ENCODE measurements around the gene RADX. TPM values are rescaled to one million over a fixed set of nuclear protein-coding genes. Genes with fewer than 3 reads are reported as not detected.

RADX gene
- total RNA-seq, 1 donor from 2014 or later, result 7.5 TPM

DNA sequence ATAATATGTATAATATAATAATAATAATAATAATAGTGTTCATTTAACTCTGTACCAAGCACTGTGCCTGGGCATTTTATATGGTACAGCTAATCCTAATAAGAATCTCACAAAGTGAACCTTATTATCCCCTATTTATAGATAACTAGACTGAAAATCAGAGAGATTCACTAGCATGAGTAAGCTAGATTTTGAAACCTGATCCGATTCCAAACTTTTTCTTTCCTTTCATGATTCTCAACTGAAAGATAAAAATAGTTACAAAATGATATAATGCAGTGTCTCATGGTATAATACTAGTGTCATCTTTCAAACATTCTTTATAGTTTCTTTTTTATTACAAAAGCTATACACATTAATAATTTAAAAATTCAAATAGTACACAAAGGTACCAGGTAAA, 58.9 kb downstream of the RADX start:
- Mint-ChIP-seq H3K27ac (ENCODE audit: unreplicated experiment) (no peak overlapping the region), H3K4me3 (ENCODE audit: unreplicated experiment) (no peak overlapping the region), H3K4me1 (ENCODE audit: low read depth, unreplicated experiment) (no peaks in the 10 kb centered on the region), H3K36me3 (ENCODE audit: unreplicated experiment) (no peaks in the 10 kb centered on the region), H3K9me3 (ENCODE audit: unreplicated experiment) (no peaks in the 10 kb centered on the region), H3K27me3 (ENCODE audit: unreplicated experiment) (no peaks in the 10 kb centered on the region)
- TF ChIP-seq, protein P1, sequence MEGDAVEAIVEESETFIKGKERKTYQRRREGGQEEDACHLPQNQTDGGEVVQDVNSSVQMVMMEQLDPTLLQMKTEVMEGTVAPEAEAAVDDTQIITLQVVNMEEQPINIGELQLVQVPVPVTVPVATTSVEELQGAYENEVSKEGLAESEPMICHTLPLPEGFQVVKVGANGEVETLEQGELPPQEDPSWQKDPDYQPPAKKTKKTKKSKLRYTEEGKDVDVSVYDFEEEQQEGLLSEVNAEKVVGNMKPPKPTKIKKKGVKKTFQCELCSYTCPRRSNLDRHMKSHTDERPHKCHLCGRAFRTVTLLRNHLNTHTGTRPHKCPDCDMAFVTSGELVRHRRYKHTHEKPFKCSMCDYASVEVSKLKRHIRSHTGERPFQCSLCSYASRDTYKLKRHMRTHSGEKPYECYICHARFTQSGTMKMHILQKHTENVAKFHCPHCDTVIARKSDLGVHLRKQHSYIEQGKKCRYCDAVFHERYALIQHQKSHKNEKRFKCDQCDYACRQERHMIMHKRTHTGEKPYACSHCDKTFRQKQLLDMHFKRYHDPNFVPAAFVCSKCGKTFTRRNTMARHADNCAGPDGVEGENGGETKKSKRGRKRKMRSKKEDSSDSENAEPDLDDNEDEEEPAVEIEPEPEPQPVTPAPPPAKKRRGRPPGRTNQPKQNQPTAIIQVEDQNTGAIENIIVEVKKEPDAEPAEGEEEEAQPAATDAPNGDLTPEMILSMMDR (IDR thresholded peaks at IDR 0.05; ENCODE audit: partially characterized antibody, unreplicated experiment), result no peak
- DNase-seq, result no peak

DNA sequence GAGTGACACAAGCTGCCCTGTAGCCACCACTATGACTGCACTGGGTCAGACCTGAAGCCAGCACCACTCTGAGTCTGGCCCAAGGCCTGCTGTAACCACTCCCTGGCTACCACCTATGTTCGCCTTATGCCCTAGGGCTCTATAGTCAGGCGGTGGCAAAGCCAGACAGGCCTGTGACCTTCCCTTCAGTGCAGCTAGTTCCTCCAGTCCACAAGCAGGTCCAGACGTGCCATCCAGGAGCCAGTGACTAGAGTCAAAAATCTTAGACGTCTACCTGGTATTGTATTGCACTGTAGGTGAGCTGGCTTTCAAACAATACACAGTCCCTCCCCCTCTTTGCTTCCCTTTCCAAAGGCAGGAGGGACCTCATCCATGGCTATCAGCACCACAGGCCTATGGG, 60.7 kb downstream of the RADX start:
- Mint-ChIP-seq H3K4me1 (ENCODE audit: low read depth, unreplicated experiment) (no peaks in the 10 kb centered on the region), H3K27me3 (ENCODE audit: unreplicated experiment) (no peaks in the 10 kb centered on the region), H3K9me3 (ENCODE audit: unreplicated experiment) (no peaks in the 10 kb centered on the region), H3K36me3 (ENCODE audit: unreplicated experiment) (no peaks in the 10 kb centered on the region), H3K4me3 (ENCODE audit: unreplicated experiment) (no peak overlapping the region), H3K27ac (ENCODE audit: unreplicated experiment) (no peak overlapping the region)
- TF ChIP-seq, protein P1 (IDR thresholded peaks at IDR 0.05; ENCODE audit: partially characterized antibody, unreplicated experiment), result no peak
- no peak for DNase-seq

DNA sequence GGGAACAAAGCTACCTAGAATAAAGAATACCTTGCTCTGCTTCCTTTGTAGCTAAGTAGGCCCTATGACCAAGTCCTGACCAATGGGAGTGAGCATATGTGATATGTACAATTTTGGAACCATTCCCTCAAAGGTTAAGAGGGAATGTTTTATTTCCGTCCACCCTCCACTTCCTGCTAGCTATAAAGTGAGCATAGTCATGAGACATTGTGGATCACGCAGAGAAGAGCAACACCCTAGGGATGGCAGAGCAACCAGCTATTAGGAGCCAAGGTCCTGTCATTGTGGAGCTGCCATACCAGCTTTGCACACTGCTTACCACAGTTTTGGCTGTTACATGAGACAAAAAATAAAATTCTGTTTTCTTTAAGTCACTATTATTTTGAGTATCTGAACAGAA, 68.9 kb downstream of the RADX start:
- no peaks in the 10 kb centered on the region for H3K4me1 Mint-ChIP-seq (ENCODE audit: low read depth, unreplicated experiment)
- H3K27ac Mint-ChIP-seq (ENCODE audit: unreplicated experiment), result no peak overlapping the region
- DNase-seq, result no peak
- H3K27me3 Mint-ChIP-seq (ENCODE audit: unreplicated experiment), result no peaks in the 10 kb centered on the region
- TF ChIP-seq, protein P1 (IDR thresholded peaks at IDR 0.05; ENCODE audit: partially characterized antibody, unreplicated experiment), result no peak
- no peak overlapping the region for H3K4me3 Mint-ChIP-seq (ENCODE audit: unreplicated experiment)
- H3K9me3 Mint-ChIP-seq (ENCODE audit: unreplicated experiment), result no peaks in the 10 kb centered on the region
- H3K36me3 Mint-ChIP-seq (ENCODE audit: unreplicated experiment), result no peaks in the 10 kb centered on the region

DNA sequence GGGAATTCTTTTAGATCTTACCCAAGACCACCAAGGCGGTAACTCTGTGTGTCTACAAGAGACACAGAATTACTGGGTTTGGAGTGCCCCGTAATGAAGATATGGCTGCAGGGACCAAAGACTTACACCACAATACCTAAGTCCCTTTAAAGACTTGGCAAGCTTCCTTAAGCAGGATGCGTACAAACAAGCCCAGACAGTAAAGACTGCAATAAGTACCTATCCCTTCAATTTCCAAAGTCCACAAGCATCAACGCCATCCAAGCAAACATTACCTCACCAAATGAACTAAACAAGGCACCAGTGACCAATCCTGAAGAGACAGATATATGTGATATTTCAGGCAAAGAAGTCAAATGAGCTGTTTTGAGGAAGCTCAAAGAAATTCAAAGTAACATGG, 72.4 kb downstream of the RADX start:
- no peak for DNase-seq
- TF ChIP-seq, protein P1 (IDR thresholded peaks at IDR 0.05; ENCODE audit: partially characterized antibody, unreplicated experiment), result no peak
- no peaks in the 10 kb centered on the region for H3K27me3 Mint-ChIP-seq (ENCODE audit: unreplicated experiment)
- no peak overlapping the region for H3K27ac Mint-ChIP-seq (ENCODE audit: unreplicated experiment)
- no peaks in the 10 kb centered on the region for H3K9me3 Mint-ChIP-seq (ENCODE audit: unreplicated experiment)
- H3K4me3 Mint-ChIP-seq (ENCODE audit: unreplicated experiment), result no peak overlapping the region
- H3K4me1 Mint-ChIP-seq (ENCODE audit: low read depth, unreplicated experiment), result no peaks in the 10 kb centered on the region
- no peaks in the 10 kb centered on the region for H3K36me3 Mint-ChIP-seq (ENCODE audit: unreplicated experiment)

DNA sequence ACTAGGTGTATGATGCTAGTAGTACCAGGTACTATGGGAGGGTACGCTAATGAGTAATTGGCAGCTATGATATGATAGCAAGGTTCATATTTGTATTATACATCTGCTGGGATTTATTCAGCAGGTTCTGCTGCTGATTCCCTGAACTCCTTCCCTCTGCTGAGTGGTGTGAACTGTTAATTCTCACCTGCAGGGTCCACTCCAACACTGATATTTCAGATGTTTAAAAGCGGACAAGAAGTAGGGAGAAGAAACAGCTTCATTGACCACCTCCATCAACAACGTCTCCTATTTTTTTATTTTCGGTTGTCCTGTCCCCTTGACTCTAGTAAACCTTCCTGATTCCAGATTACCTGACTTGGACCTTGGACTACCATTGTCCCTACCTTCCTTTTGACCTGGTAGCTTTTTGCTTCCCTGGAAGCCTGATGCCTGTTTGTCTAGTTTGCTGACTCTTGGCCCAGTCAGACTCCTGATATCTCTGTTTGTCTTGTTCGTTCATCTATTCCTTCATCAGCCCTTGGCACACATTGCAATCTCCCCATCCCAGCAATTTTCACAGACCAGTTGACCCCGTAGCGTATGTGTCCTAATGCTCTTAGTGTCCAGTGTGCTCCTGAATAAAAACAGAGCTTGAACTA, 80.8 kb downstream of the RADX start:
- no peak overlapping the region for H3K4me3 Mint-ChIP-seq (ENCODE audit: unreplicated experiment)
- peaks cover 2% of the 10 kb centered on the region for H3K9me3 Mint-ChIP-seq (ENCODE audit: unreplicated experiment)
- H3K27ac Mint-ChIP-seq (ENCODE audit: unreplicated experiment), result no peak overlapping the region
- no peaks in the 10 kb centered on the region for H3K27me3 Mint-ChIP-seq (ENCODE audit: unreplicated experiment)
- H3K36me3 Mint-ChIP-seq (ENCODE audit: unreplicated experiment), result no peaks in the 10 kb centered on the region
- H3K4me1 Mint-ChIP-seq (ENCODE audit: low read depth, unreplicated experiment), result no peaks in the 10 kb centered on the region
- TF ChIP-seq, protein P1 (IDR thresholded peaks at IDR 0.05; ENCODE audit: partially characterized antibody, unreplicated experiment), result no peak
- no peak for DNase-seq
